Measurements from ENCODE around the gene FGFRL1.

DNA sequence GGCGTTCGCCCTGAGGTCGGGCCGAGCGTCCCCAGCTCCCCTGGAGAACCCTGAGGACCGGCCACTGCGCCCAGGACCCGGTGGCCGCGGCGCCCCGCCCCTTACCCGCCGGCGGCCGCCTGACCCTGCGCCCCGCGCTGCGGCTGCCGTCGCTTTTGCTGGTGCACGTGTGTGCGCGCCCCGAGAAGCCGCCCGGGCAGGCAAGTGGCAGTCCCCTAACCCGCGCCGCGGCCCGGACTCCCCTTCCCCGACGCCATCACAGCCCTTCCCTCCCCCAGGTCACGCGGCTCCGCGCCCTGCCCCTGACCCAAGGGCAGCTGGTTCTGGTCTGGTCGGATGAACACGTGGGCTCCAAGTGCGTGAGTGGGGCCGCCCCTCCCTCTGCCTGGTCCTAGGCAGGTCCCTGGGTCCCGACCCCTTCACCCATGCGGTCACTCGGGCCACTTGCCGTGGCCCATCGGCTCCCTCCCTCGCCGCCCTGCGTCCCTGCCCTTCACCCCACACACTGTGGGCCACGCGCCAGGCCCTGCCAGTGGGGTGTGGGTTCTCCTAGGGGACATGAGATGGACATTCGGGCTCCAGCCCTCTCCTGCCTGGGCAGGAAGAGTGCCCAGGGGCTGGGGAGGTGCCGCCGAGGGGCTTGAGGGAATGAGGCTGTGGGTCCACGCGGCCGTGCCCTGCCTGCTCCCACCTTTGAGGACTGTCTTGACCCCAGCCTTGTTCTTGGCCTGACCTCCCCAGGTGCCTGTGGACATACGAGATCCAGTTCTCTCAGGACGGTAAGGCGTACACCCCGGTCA is 8.0 kb upstream of the FGFRL1 start:
- TF ChIP-seq POLR2A (IDR thresholded peaks at IDR 0.05) (no peak), POLR2AphosphoS5 (IDR thresholded peaks at IDR 0.05) (no peak)
- TF ChIP-seq, protein P1, sequence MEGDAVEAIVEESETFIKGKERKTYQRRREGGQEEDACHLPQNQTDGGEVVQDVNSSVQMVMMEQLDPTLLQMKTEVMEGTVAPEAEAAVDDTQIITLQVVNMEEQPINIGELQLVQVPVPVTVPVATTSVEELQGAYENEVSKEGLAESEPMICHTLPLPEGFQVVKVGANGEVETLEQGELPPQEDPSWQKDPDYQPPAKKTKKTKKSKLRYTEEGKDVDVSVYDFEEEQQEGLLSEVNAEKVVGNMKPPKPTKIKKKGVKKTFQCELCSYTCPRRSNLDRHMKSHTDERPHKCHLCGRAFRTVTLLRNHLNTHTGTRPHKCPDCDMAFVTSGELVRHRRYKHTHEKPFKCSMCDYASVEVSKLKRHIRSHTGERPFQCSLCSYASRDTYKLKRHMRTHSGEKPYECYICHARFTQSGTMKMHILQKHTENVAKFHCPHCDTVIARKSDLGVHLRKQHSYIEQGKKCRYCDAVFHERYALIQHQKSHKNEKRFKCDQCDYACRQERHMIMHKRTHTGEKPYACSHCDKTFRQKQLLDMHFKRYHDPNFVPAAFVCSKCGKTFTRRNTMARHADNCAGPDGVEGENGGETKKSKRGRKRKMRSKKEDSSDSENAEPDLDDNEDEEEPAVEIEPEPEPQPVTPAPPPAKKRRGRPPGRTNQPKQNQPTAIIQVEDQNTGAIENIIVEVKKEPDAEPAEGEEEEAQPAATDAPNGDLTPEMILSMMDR (IDR thresholded peaks at IDR 0.05): no peak

Measured in breast epithelium (tissue), 3 donors.